OCI-LY1 (cell line): ENCODE measurements around the gene LDHA.

ENCODE experiments used
- H2AFZ ChIP-seq: fragments of 200-600 bp; sonication (generic), shearing (Covaris generic); 2 replicates; pipeline ENCODE4 v1.6.0; 2014; ENCODE audit warnings: antibody characterized with exemption, mild to moderate bottlenecking, low read length
- H3F3A ChIP-seq: fragments of 200-600 bp; sonication (generic), shearing (Covaris generic); 2 replicates; pipeline ENCODE4 v1.6.0; 2014; ENCODE audit warnings: mild to moderate bottlenecking, antibody characterized with exemption, low read length, moderate library complexity; ENCODE audit not compliant: insufficient read depth
- H3K27ac ChIP-seq: fragments of 200-600 bp; sonication (generic); 2 replicates; pipeline ENCODE4 v1.5.1; 2014; ENCODE audit warnings: low read length, mixed run types, mild to moderate bottlenecking, low read depth; ENCODE audit not compliant: poor library complexity, severe bottlenecking
- H3K27me3 ChIP-seq: fragments of 200-600 bp; sonication (generic); 2 replicates; pipeline ENCODE4 v1.6.0; 2014; ENCODE audit warnings: antibody characterized with exemption, mild to moderate bottlenecking, low read length, moderate library complexity; ENCODE audit not compliant: insufficient read depth
- H3K36me3 ChIP-seq: fragments of 200-600 bp; sonication (generic); 2 replicates; pipeline ENCODE4 v1.6.1; 2014; ENCODE audit warnings: mild to moderate bottlenecking, antibody characterized with exemption, low read length, moderate library complexity, mixed read lengths; ENCODE audit not compliant: insufficient read depth
- H3K4me1 ChIP-seq: fragments of 200-600 bp; sonication (generic); 2 replicates; pipeline ENCODE4 v1.5.1; 2014; ENCODE audit warnings: mild to moderate bottlenecking, low read length, moderate library complexity; ENCODE audit not compliant: insufficient read depth, severe bottlenecking
- H3K4me2 ChIP-seq: fragments of 200-600 bp; sonication (generic), shearing (Covaris generic); 2 replicates; pipeline ENCODE4 v1.6.1; 2014; ENCODE audit warnings: low read length
- H3K4me3 ChIP-seq: fragments of 200-600 bp; sonication (generic); 2 replicates; pipeline ENCODE4 v1.5.1; 2014; ENCODE audit warnings: low read length, low read depth, mild to moderate bottlenecking, mixed read lengths; ENCODE audit not compliant: poor library complexity, severe bottlenecking
- H3K79me2 ChIP-seq: fragments of 200-600 bp; shearing (Covaris generic); 2 replicates; pipeline ENCODE4 v1.6.1; 2016; ENCODE audit warnings: mixed run types, low read length, mixed read lengths; ENCODE audit not compliant: insufficient read depth
- H3K9ac ChIP-seq: fragments of 200-600 bp; sonication (generic), shearing (Covaris generic); 2 replicates; pipeline ENCODE4 v1.6.1; 2014; ENCODE audit warnings: mild to moderate bottlenecking, low read length, mixed read lengths
- H3K9me2 ChIP-seq: fragments of 200-600 bp; sonication (generic), shearing (Covaris generic); 2 replicates; pipeline ENCODE4 v1.6.1; 2014; ENCODE audit warnings: low read depth, mild to moderate bottlenecking, low read length, mixed read lengths
- H3K9me3 ChIP-seq: fragments of 200-600 bp; shearing (Covaris generic); 2 replicates; pipeline ENCODE4 v1.6.1; 2014; ENCODE audit warnings: low read length, mixed read lengths
- H4K20me1 ChIP-seq: fragments of 200-600 bp; sonication (generic), shearing (Covaris generic); 2 replicates; pipeline ENCODE4 v1.6.0; 2016; ENCODE audit warnings: mild to moderate bottlenecking, low read length; ENCODE audit not compliant: insufficient read depth
- EZH2 ChIP-seq: fragments of 200-600 bp; sonication (generic), shearing (Covaris generic); IDR thresholded peaks from 2 replicates; pipeline ENCODE4 v1.8.0; 2017; ENCODE audit warnings: borderline replicate concordance, mixed run types, mild to moderate bottlenecking, antibody characterized with exemption, low read length, moderate library complexity, mixed read lengths
- TF ChIP-seq, protein P1 (sequence below): fragments of 200-600 bp; sonication (generic), shearing (Covaris generic); IDR thresholded peaks from 2 replicates; pipeline ENCODE4 v1.5.1; 2017; ENCODE audit warnings: mild to moderate bottlenecking, antibody characterized with exemption, low read length, moderate library complexity, mixed read lengths

The LDHA gene

DNA sequence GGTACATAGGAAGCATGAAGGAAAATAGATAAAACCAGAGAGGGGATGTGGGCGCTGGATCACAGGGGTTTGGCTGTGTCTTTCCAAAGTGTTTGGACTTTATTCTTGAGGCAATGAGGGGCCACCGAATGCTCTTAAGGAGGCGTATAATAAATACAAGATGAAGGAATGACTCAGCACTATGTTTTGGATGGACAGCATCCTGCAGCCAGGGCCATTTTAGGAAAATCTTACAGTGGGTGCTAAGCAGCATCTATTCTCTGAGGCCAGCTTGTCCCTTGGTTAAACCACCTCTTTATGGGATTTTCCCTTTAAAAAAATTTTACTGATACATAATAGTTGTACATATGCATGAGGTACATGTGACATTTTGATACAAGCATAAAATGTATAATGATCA lies 4.3 kb upstream of the LDHA start:
- peaks cover 8% of the 10 kb centered on the region for H3K4me1 ChIP-seq
- TF ChIP-seq EZH2: no peak
- TF ChIP-seq, protein P1, sequence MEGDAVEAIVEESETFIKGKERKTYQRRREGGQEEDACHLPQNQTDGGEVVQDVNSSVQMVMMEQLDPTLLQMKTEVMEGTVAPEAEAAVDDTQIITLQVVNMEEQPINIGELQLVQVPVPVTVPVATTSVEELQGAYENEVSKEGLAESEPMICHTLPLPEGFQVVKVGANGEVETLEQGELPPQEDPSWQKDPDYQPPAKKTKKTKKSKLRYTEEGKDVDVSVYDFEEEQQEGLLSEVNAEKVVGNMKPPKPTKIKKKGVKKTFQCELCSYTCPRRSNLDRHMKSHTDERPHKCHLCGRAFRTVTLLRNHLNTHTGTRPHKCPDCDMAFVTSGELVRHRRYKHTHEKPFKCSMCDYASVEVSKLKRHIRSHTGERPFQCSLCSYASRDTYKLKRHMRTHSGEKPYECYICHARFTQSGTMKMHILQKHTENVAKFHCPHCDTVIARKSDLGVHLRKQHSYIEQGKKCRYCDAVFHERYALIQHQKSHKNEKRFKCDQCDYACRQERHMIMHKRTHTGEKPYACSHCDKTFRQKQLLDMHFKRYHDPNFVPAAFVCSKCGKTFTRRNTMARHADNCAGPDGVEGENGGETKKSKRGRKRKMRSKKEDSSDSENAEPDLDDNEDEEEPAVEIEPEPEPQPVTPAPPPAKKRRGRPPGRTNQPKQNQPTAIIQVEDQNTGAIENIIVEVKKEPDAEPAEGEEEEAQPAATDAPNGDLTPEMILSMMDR: no peak
- peaks cover 6% of the 10 kb centered on the region for H3K79me2 ChIP-seq
- no peaks in the 10 kb centered on the region for H4K20me1 ChIP-seq
- no peak overlapping the region for H3K27ac ChIP-seq
- H3K9ac ChIP-seq: no peak overlapping the region
- peaks cover 7% of the 10 kb centered on the region for H3K36me3 ChIP-seq
- H3K9me2 ChIP-seq: no peaks in the 10 kb centered on the region
- H3K9me3 ChIP-seq: no peaks in the 10 kb centered on the region
- H3K4me2 ChIP-seq: no peak overlapping the region
- no peak overlapping the region for H3K4me3 ChIP-seq
- H3F3A ChIP-seq: no peaks in the 10 kb centered on the region
- H3K27me3 ChIP-seq: no peaks in the 10 kb centered on the region
- H2AFZ ChIP-seq: no peak overlapping the region

DNA sequence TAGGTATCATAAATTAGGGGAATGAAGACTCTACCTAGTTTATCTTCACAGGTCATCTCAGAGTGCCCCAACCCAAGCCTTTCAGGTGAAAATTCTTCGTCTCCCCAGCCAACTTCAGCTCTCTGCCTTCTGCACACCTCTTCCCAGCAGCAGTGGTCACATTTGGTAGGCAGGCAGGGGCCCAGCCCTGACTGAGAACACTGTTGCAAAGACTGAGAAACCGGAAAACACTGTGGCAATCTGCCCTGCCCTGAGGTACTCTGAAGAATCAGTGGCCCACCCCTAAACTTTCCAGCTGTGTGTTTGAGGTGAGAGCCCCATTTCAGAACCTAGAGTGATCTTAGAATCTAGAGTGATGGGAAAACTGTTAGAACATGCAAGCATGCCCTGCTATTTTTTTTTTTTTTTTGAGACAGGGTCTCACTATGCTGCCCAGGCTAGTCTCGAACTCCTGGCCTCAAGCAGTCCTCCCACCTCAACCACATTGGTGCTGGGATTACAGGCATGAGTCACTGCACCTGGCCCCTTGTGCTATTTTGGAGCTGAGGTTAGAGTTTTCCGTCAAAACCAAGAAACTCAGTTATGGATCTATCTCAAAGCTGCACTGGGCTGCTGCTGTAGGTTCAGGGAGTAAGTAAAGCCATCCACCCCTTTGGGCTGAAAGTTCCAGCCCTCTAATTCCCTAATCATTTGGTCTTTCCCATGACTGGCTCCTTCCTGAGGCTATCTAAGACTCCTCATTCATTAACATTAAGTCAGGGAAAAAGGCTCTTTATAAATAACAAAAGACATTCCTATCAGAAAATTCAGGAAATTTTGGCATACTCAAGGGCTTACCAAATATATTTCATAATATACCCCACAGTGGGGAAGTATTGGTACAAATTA lies 1.7 kb upstream of the LDHA start:
- Histone ChIP-seq H3K9me2 (no peaks in the 10 kb centered on the region), H3K4me1 (peaks cover 18% of the 10 kb centered on the region), H3K9me3 (no peaks in the 10 kb centered on the region), H3K27me3 (no peaks in the 10 kb centered on the region), H4K20me1 (peaks cover 10% of the 10 kb centered on the region), H3K4me2 (no peak overlapping the region), H3F3A (no peaks in the 10 kb centered on the region), H3K36me3 (peaks cover 29% of the 10 kb centered on the region), H3K79me2 (peaks cover 27% of the 10 kb centered on the region), H3K27ac (no peak overlapping the region), H3K9ac (no peak overlapping the region), H3K4me3 (no peak overlapping the region), H2AFZ (no peak overlapping the region)
- TF ChIP-seq, protein P1: no peak
- no peak for TF ChIP-seq EZH2

DNA sequence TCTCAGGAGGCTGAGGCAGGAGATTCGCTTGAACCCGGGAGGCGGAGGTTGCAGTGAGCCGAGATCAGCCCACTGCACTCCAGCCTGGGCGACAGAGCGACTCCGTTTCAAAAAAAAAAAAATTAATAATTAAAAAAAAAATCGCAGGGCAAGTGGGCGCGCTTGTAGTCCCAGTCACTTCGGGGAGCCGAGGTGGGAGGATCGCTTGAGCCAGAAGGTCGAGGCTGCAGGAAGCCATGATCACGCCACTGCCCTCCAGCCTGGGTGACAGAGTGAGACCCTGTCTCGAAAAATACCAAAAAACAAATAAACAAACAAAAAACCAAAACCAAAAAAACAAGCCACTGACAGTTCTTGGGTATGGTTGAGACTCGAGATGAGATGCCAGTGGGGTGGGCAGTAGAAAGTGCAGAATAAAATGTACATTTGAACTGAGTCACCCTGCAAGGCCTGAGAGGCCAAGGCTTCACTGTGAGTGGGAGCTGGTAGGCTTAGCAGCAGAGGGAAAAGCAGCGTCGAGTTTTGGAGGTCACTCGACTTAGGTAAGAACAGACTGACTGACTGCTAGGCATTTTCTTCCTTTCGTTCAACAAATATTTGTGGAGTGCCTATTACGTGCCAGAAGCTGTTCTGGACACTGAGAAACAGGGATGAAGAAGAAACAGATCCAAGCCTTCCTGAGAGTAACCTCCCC lies 635 bp upstream of the LDHA start:
- Histone ChIP-seq H3K9ac (peak overlapping the region; percentile 96), H3K4me1 (peaks cover 18% of the 10 kb centered on the region), H3K9me2 (no peaks in the 10 kb centered on the region), H3K36me3 (peaks cover 40% of the 10 kb centered on the region), H3K4me2 (peak overlapping the region; percentile 64), H3K27me3 (no peaks in the 10 kb centered on the region), H3K79me2 (peaks cover 31% of the 10 kb centered on the region), H3K9me3 (no peaks in the 10 kb centered on the region), H2AFZ (peak overlapping the region; percentile 42), H4K20me1 (peaks cover 10% of the 10 kb centered on the region), H3K4me3 (peak overlapping the region; percentile 98), H3F3A (no peaks in the 10 kb centered on the region), H3K27ac (peak overlapping the region; percentile 70)
- TF ChIP-seq, protein P1: no peak
- TF ChIP-seq EZH2: no peak
